ENCODE measurements around the gene DPP9. TPM values are rescaled to one million over a fixed set of nuclear protein-coding genes. Genes with fewer than 3 reads are reported as not detected.

Gene DPP9
- total RNA-seq, 2 experiments from 2014 or later = 40.2 to 63.8 TPM

GRCh38 chr19:4728871-4729270, 5.2 kb upstream of the DPP9 start:
- H3K27ac ChIP-seq (ENCODE audit: low read depth, low read length, poor library complexity, severe bottlenecking) = no peak overlapping the region
- intact Hi-C loops (cut with micrococcal nuclease; ENCODE audit: unreplicated experiment) = loop anchor here (10.0 kb wide), 1 partner anchor 306 kb away; no protein-coding TSS in a partner anchor
- ChIA-PET POLR2A (interaction anchor here (0.6 kb wide), 1 partner anchor 95 kb away, joined by 4 read pairs; no protein-coding TSS in a partner anchor), CTCF (ENCODE audit: unreplicated experiment) (no interaction called here)
- DNase-seq (ENCODE audit: low spot score) = no peak
- H3K9me3 ChIP-seq (ENCODE audit: low read length) = no peaks in the 10 kb centered on the region
- BruUV-seq (replicated peaks) = no TSS peak
- H4K20me1 ChIP-seq (ENCODE audit: insufficient read depth, low read length) = no peaks in the 10 kb centered on the region
- H3K4me2 ChIP-seq (ENCODE audit: low read length) = no peak overlapping the region
- TF ChIP-seq EZH2phosphoT487 (IDR thresholded peaks at IDR 0.05; ENCODE audit: borderline replicate concordance, low read depth, low read length) = no peak
- TF ChIP-seq, protein P1, sequence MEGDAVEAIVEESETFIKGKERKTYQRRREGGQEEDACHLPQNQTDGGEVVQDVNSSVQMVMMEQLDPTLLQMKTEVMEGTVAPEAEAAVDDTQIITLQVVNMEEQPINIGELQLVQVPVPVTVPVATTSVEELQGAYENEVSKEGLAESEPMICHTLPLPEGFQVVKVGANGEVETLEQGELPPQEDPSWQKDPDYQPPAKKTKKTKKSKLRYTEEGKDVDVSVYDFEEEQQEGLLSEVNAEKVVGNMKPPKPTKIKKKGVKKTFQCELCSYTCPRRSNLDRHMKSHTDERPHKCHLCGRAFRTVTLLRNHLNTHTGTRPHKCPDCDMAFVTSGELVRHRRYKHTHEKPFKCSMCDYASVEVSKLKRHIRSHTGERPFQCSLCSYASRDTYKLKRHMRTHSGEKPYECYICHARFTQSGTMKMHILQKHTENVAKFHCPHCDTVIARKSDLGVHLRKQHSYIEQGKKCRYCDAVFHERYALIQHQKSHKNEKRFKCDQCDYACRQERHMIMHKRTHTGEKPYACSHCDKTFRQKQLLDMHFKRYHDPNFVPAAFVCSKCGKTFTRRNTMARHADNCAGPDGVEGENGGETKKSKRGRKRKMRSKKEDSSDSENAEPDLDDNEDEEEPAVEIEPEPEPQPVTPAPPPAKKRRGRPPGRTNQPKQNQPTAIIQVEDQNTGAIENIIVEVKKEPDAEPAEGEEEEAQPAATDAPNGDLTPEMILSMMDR (conservative IDR thresholded peaks at IDR 0.05; ENCODE audit: low read length) = no peak
- H3K4me3 ChIP-seq (ENCODE audit: low read depth, low read length, poor library complexity, severe bottlenecking) = no peak overlapping the region
- H2AFZ ChIP-seq (ENCODE audit: low read length) = no peak overlapping the region
- H3K79me2 ChIP-seq (ENCODE audit: insufficient read depth, low read depth, low read length) = no peaks in the 10 kb centered on the region
- no peaks in the 10 kb centered on the region for H3K9me2 ChIP-seq (ENCODE audit: insufficient read depth, low read length)
- H3K36me3 ChIP-seq (ENCODE audit: insufficient read depth, low read length) = no peaks in the 10 kb centered on the region
- peaks cover 4% of the 10 kb centered on the region for H3K4me1 ChIP-seq (ENCODE audit: insufficient read depth, low read length, poor library complexity, severe bottlenecking)

GRCh38 chr19:4722671-4723594, 709 bp downstream of the DPP9 start:
- Histone ChIP-seq H3K4me1 (ENCODE audit: insufficient read depth, low read length, poor library complexity, severe bottlenecking) (peaks cover 12% of the 10 kb centered on the region), H3K4me3 (ENCODE audit: low read depth, low read length, poor library complexity, severe bottlenecking) (peak overlapping the region; percentile 100), H2AFZ (ENCODE audit: low read length) (peak overlapping the region; percentile 34; the same call in 1 of the 2 replicates), H3K4me2 (ENCODE audit: low read length) (peak overlapping the region; percentile 96), H3K9me3 (ENCODE audit: low read length) (no peaks in the 10 kb centered on the region), H3K79me2 (ENCODE audit: insufficient read depth, low read depth, low read length) (peaks cover 25% of the 10 kb centered on the region), H3K36me3 (ENCODE audit: insufficient read depth, low read length) (peaks cover 36% of the 10 kb centered on the region), H3K27ac (ENCODE audit: low read depth, low read length, poor library complexity, severe bottlenecking) (peak overlapping the region; percentile 61), H3K9me2 (ENCODE audit: insufficient read depth, low read length) (no peaks in the 10 kb centered on the region), H4K20me1 (ENCODE audit: insufficient read depth, low read length) (no peaks in the 10 kb centered on the region)
- TF ChIP-seq, protein P1 (conservative IDR thresholded peaks at IDR 0.05; ENCODE audit: low read length) = no peak
- TF ChIP-seq EZH2phosphoT487 (IDR thresholded peaks at IDR 0.05; ENCODE audit: borderline replicate concordance, low read depth, low read length) = no peak
- no TSS peak for BruUV-seq (replicated peaks)
- ChIA-PET CTCF (ENCODE audit: unreplicated experiment) (no interaction called here), POLR2A (interaction anchor here (0.9 kb wide), 1 partner anchor 57 kb away, joined by 3 read pairs; no protein-coding TSS in a partner anchor)
- intact Hi-C loops (cut with micrococcal nuclease; ENCODE audit: unreplicated experiment) = loop anchor here (10.0 kb wide), 1 partner anchor 312 kb away; no protein-coding TSS in a partner anchor
- DNase-seq (ENCODE audit: low spot score) = peak; percentile 67

DNA sequence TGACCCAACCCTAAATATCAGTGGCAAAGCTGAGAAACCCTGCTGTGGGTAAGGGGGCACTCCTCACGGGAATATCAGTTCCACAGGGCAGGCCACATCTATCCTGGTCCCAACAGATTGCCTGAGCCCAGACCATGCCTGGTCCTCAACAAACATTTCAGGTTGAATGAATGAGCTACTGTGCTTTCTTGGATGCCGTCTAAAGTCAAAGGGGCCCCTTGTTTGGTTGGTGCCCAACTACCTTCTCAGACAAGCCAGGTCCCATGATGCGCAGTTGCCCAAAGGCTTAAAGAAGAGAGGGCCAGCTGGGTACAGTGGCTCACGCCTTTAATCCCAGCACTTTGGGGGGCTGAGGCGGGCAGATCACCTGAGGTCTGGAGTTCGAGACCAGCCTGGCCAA, 2.4 kb downstream of the DPP9 start:
- Histone ChIP-seq H3K36me3 (ENCODE audit: insufficient read depth, low read length) (peaks cover 50% of the 10 kb centered on the region), H2AFZ (ENCODE audit: low read length) (no peak overlapping the region), H3K4me3 (ENCODE audit: low read depth, low read length, poor library complexity, severe bottlenecking) (no peak overlapping the region), H4K20me1 (ENCODE audit: insufficient read depth, low read length) (no peaks in the 10 kb centered on the region), H3K9me3 (ENCODE audit: low read length) (no peaks in the 10 kb centered on the region), H3K9me2 (ENCODE audit: insufficient read depth, low read length) (no peaks in the 10 kb centered on the region), H3K4me2 (ENCODE audit: low read length) (no peak overlapping the region), H3K27ac (ENCODE audit: low read depth, low read length, poor library complexity, severe bottlenecking) (no peak overlapping the region), H3K4me1 (ENCODE audit: insufficient read depth, low read length, poor library complexity, severe bottlenecking) (peaks cover 12% of the 10 kb centered on the region), H3K79me2 (ENCODE audit: insufficient read depth, low read depth, low read length) (peaks cover 25% of the 10 kb centered on the region)
- BruUV-seq (replicated peaks) = no TSS peak
- no peak for DNase-seq (ENCODE audit: low spot score)
- POLR2A ChIA-PET = no interaction called here
- TF ChIP-seq, protein P1 (conservative IDR thresholded peaks at IDR 0.05; ENCODE audit: low read length) = no peak
- no peak for TF ChIP-seq EZH2phosphoT487 (IDR thresholded peaks at IDR 0.05; ENCODE audit: borderline replicate concordance, low read depth, low read length)
- CTCF ChIA-PET (ENCODE audit: unreplicated experiment) = no interaction called here
- intact Hi-C loops (cut with micrococcal nuclease; ENCODE audit: unreplicated experiment) = loop anchor here (10.0 kb wide), 1 partner anchor 314 kb away; no protein-coding TSS in a partner anchor

All from OCI-LY7 (cell line).